ENCODE measurements around the gene OR6B1. TPM values are rescaled to one million over a fixed set of nuclear protein-coding genes. Genes with fewer than 3 reads are reported as not detected.

OR6B1 gene
- total and polyA plus RNA-seq, 9 of the 15 experiments (the other 6 are each of a cell fraction or from before 2014, with no cell fraction given): not detected

- Histone ChIP-seq H3K27me3 (ENCODE audit: control insufficient read depth in 2 of 2, insufficient read depth in 2 of 2, low read length in 2 of 2) (peaks cover 0 to 3% of the 10 kb centered on the region in 2 experiments; a peak in 1 of 5 replicates), H3K4me3 (no peak overlapping the region), H2AFZ (ENCODE audit: low read depth, low read length) (no peak overlapping the region), H3K9me3 (replicated peaks; ENCODE audit: control insufficient read depth, insufficient read depth, low read depth, low read length) (no peaks in the 10 kb centered on the region), H3K9ac (ENCODE audit: insufficient read depth in 1 of 2, low read depth in 2 of 2, low read length in 2 of 2) (no peak overlapping the region), H3K27ac (ENCODE audit: extremely low read depth, low read depth, low read length) (no peak overlapping the region), H4K20me1 (replicated peaks; ENCODE audit: control insufficient read depth, insufficient read depth, low read length) (no peaks in the 10 kb centered on the region), H3K4me2 (ENCODE audit: insufficient read depth, low read length) (no peak overlapping the region), H3K36me3 (ENCODE audit: control insufficient read depth, insufficient read depth, low read length) (no peaks in the 10 kb centered on the region), H3K9me1 (ENCODE audit: control insufficient read depth, insufficient read depth, low read length) (no peaks in the 10 kb centered on the region), H3K4me1 (replicated peaks in 1 of 2; ENCODE audit: control insufficient read depth in 2 of 2, insufficient read depth in 2 of 2, low read length in 2 of 2) (no peaks in the 10 kb centered on the region), H3K79me2 (ENCODE audit: control insufficient read depth, insufficient read depth, low read length) (no peaks in the 10 kb centered on the region)
- TF ChIP-seq CHD2 (IDR thresholded peaks at IDR 0.05; ENCODE audit: low read depth, low read length) (no peak), HNRNPK (IDR thresholded peaks at IDR 0.05; ENCODE audit: low read depth, low read length, poor library complexity, severe bottlenecking) (no peak), CTCFL (IDR thresholded peaks at IDR 0.05; ENCODE audit: borderline replicate concordance, insufficient read depth, low read depth, low read length, poor library complexity, severe bottlenecking) (no peak), ZBTB33 (CRISPR knock-in tag; IDR thresholded peaks at IDR 0.05) (no peak), CEBPZ (IDR thresholded peaks at IDR 0.05; ENCODE audit: borderline replicate concordance, low read depth, low read length) (no peak), ZNF655 (CRISPR knock-in tag; IDR thresholded peaks at IDR 0.05) (no peak)
- ATAC-seq (no peak), FAIRE-seq (no peak), DNase-seq (ENCODE audit: extremely low read depth in 1 of 4, low spot score in 3 of 4) (no peak)
- in situ Hi-C loops (cut with MboI) (no loop called here), intact Hi-C loops (cut with micrococcal nuclease) (loop anchor here (5.0 kb wide), 1 partner anchor 35 kb away; no protein-coding TSS in a partner anchor)
- BruUV-seq (replicated peaks): no TSS peak
- CTCF ChIA-PET (ENCODE audit: low intra/inter-chr PET ratio): no interaction called here
- POLR2A ChIA-PET: no interaction called here
Measured at GRCh38 chr7:144022169-144022568, 22.0 kb downstream of the OR6B1 start.
